ENCODE measurements around the gene F10.

DNA sequence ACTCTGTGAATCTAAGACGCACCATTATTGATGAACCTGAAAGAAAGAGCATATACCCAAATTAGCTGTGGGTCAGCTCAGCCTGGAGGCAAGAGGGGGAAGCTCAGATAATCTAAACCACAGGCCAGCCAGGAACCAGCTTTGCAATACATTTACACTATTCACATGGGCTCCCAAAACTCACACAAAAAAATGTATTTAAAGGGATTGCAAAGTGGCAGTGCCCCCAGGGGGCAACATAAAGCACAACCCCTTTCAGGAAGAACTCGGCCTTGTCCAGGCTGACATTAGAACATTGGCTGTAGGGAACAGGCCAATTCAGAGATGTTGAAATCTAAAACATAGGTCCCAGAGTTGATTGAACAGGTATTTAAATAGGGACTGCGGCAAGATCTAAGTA lies 32.6 kb downstream of the F10 start:
- TF ChIP-seq ZNF274 (IDR thresholded peaks at IDR 0.05; ENCODE audit: low read depth, low read length), result no peak
- no peak for TF ChIP-seq YY1 (IDR thresholded peaks at IDR 0.05; ENCODE audit: insufficient read depth, insufficient read length)

All from NT2/D1 (cell line).